Measurements from ENCODE around the gene LANCL3. TPM values are rescaled to one million over a fixed set of nuclear protein-coding genes. Genes with fewer than 3 reads are reported as not detected.
"Not testable (repeated sequence)": the region's sequence is repeated elsewhere in the genome, so short reads cannot be mapped to it uniquely, and the experiment has no call there.

LANCL3 gene
- polyA plus RNA-seq, 5 donors = 2.6 to 4.3 (median 4.0) TPM

- DNase-seq = no peak
Observed at GRCh38 chrX:37609727-37610126, 38.3 kb downstream of the LANCL3 start.

GRCh38 chrX:37613933-37614332, 42.5 kb downstream of the LANCL3 start:
- no peak for DNase-seq

GRCh38 chrX:37627602-37628001, 56.1 kb downstream of the LANCL3 start:
- DNase-seq = no peak

- DNase-seq = no peak
Observed at GRCh38 chrX:37638047-37638446, 66.6 kb downstream of the LANCL3 start.

GRCh38 chrX:37640142-37640541, 68.7 kb downstream of the LANCL3 start:
- no peak for DNase-seq

- no peak for DNase-seq
Observed at GRCh38 chrX:37641859-37642258, 70.4 kb downstream of the LANCL3 start.

- no peak for DNase-seq
Observed at GRCh38 chrX:37644381-37645305, 73.2 kb downstream of the LANCL3 start.

- no peak for DNase-seq
Observed at GRCh38 chrX:37646254-37646653, 74.8 kb downstream of the LANCL3 start.

- DNase-seq = not testable (repeated sequence)
Observed at GRCh38 chrX:37650879-37651278, 79.4 kb downstream of the LANCL3 start.

- DNase-seq = no peak
Observed at GRCh38 chrX:37651921-37652452, 80.5 kb downstream of the LANCL3 start.

- DNase-seq = no peak
Observed at GRCh38 chrX:37652589-37653231, 81.2 kb downstream of the LANCL3 start.

GRCh38 chrX:37653397-37654085, 82.1 kb downstream of the LANCL3 start:
- no peak for DNase-seq

GRCh38 chrX:37658343-37659030, 87.0 kb downstream of the LANCL3 start:
- no peak for DNase-seq

- no peak for DNase-seq
Observed at GRCh38 chrX:37659047-37659446, 87.6 kb downstream of the LANCL3 start.

- no peak for DNase-seq
Observed at GRCh38 chrX:37662181-37662580, 90.7 kb downstream of the LANCL3 start.

GRCh38 chrX:37666516-37666915, 95.1 kb downstream of the LANCL3 start:
- DNase-seq = no peak

GRCh38 chrX:37667141-37667540, 95.7 kb downstream of the LANCL3 start:
- no peak for DNase-seq

GRCh38 chrX:37672563-37672962, 101.1 kb downstream of the LANCL3 start:
- DNase-seq = no peak

GRCh38 chrX:37676811-37677210, 105.3 kb downstream of the LANCL3 start:
- DNase-seq = peak in 1 of 2 donors; percentile 33

GRCh38 chrX:37677243-37677642, 105.8 kb downstream of the LANCL3 start:
- DNase-seq = no peak

GRCh38 chrX:37677765-37678164, 106.3 kb downstream of the LANCL3 start:
- DNase-seq = no peak

- DNase-seq = no peak
Observed at GRCh38 chrX:37678574-37678973, 107.1 kb downstream of the LANCL3 start.
